Measurements from ENCODE around the gene RNF7.

RNF7 gene

GRCh38 chr3:141738022-141738890 is at the start of gene RNF7:
TSS of gene RNF7 (plus strand) at chr3:141738298. CDS start at chr3:141738342, 44 bp downstream.
- peak; percentile 95 for TF ChIP-seq CTCF (IDR thresholded peaks at IDR 0.05)

GRCh38 chr3:141690431-141691072 is 47.5 kb upstream of the RNF7 start:
- TF ChIP-seq CTCF (IDR thresholded peaks at IDR 0.05): no peak

GRCh38 chr3:141699324-141699723 is 38.8 kb upstream of the RNF7 start:
- no peak for TF ChIP-seq CTCF (IDR thresholded peaks at IDR 0.05)

GRCh38 chr3:141699897-141700296 is 38.2 kb upstream of the RNF7 start:
- TF ChIP-seq CTCF (IDR thresholded peaks at IDR 0.05): no peak

GRCh38 chr3:141707741-141708203 is 30.3 kb upstream of the RNF7 start:
- no peak for TF ChIP-seq CTCF (IDR thresholded peaks at IDR 0.05)

- TF ChIP-seq CTCF (IDR thresholded peaks at IDR 0.05): no peak
Measured at GRCh38 chr3:141708367-141708766, 29.7 kb upstream of the RNF7 start.

GRCh38 chr3:141709126-141709770 is 28.9 kb upstream of the RNF7 start:
- TF ChIP-seq CTCF (IDR thresholded peaks at IDR 0.05): no peak

Data from LNCAP (cell line).